Measurements from ENCODE around the gene FGB.
"Not testable (repeated sequence)": the region's sequence is repeated elsewhere in the genome, so short reads cannot be mapped to it uniquely, and the experiment has no call there.

FGB gene

DNA sequence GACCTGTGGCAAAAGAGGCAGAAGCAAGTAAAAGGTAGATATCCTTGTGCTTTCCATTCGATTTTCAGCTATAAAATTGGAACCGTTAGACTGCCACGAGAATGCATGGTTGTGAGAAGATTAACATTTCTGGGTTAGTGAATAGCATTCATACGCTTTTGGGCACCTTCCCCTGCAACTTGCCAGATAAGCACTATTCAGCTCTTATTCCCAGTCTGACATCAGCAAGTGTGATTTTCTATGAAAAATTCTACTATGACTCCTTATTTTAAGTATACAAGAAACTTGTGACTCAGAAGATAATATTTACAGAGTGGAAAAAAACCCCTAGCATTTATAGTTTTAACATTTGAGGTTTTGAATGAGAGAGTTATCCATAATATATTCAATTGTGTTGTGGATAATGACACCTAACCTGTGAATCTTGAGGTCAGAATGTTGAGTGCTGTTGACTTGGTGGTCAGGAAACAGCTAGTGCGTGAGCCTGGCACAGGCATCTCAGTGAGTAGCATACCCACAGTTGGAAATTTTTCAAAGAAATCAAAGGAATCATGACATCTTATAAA lies 3.9 kb downstream of the FGB start:
- DNase-seq: no peak

DNA sequence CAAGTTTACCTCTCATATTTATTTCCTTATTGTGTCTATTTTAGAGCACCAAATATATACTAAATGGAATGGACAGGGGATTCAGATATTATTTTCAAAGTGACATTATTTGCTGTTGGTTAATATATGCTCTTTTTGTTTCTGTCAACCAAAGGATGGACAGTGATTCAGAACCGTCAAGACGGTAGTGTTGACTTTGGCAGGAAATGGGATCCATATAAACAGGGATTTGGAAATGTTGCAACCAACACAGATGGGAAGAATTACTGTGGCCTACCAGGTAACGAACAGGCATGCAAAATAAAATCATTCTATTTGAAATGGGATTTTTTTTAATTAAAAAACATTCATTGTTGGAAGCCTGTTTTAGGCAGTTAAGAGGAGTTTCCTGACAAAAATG lies 6.2 kb downstream of the FGB start:
- no peak for DNase-seq

DNA sequence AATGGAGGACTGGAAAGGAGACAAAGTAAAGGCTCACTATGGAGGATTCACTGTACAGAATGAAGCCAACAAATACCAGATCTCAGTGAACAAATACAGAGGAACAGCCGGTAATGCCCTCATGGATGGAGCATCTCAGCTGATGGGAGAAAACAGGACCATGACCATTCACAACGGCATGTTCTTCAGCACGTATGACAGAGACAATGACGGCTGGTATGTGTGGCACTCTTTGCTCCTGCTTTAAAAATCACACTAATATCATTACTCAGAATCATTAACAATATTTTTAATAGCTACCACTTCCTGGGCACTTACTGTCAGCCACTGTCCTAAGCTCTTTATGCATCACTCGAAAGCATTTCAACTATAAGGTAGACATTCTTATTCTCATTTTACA lies 6.8 kb downstream of the FGB start:
- no peak for DNase-seq

DNA sequence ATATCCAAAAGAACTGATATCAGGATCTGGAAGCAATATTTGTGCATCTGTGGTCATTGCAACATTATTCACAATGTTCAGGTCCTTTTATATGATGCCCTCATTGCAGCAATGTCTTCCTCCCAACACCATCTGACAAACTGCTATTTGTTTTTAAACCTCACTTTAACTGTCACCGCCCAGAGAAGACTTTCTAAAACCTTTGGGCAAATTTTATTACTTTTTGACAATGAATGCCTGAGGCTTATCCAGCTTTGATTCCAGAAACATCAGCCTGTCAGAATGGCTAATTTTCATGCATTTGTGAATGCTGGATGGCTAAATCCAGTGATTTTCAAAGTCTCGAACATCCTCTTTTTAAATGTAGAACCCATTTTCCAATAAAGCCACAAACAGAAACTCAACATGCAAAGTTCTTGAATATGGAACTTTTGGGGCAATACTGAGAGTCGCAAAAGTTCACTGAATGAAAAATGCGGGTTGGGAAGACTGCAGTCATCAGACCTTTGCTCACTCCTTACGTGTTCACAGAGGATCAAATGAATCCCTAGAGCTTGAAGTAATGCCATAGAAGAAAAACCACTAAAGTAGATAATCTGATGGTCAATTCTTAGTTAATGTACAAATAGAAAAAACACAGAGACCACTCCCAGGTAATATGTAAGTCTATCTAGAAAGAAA lies 10.5 kb downstream of the FGB start:
- no peak for DNase-seq

DNA sequence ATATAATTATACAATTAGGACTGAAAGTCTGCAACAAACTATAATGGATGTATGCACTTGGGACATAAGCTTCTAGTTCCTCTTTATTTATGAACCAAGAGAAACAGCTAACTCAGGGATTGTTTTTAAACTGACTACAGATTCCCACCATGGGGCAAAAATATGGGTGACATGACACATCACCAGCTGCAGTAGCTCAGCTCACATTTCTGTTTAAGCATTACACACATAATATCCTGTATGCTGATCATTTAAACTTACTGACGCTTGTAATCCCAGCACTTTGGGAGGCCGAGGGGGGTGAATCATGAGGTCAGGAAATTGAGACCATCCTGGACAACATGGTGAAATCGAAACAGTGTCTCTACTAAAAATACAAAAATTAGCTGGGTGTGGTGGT lies 11.5 kb downstream of the FGB start:
- no peak for DNase-seq

DNA sequence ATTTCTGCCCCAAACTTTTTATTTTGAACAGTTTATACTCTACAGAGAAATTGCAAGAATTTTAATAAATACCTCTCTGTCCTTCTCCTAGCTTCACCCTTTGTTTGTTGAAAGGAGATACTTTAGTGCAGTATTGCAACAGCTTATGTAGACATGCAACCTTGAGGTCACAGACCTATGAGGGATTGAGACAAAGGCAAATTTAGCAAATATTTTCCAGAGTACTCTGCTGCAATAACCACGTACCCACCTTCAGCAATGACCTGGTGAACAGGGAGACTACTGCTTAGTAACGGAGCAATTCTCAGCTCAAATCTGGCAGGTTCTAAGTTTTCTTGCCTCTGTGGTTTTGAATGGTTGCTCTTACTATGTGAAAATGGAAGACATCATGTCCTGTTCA lies 14.5 kb downstream of the FGB start:
- DNase-seq: no peak

DNA sequence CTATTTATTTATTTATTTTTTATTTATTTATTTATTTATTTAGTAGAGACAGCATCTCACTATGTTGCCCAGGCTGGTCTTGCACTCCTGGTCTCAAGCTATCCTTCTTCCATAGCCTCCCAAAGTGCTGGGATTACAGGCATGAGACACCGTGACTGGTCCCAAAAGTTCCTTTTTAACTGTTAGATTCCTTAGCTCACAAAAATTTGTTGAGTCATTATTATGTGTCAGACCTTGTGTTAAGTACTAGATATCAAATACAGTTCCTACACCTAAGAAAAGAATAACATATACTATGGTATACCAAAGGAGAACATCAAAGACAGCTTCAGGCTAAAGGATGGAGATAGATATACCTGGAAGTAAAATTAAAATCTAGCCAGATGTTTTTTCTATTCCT lies 16.1 kb downstream of the FGB start:
- no peak for DNase-seq

DNA sequence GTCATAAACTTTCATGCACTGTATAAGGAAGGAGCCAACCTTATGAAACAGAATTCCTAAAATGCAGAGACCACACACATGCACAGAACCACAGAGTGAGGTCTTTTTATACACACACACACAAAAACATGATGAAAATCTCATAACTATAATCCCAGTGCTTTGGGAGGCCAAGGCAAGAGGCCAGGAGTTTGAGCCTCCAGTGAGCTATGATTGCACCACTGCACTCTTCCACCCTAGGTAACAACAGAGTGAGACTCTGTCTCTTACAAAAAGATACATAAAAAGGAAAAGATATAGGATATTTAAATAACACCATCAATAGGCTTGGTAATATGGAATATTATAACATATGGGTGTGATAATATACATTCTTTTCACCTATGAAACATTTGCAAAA lies 17.1 kb downstream of the FGB start:
- DNase-seq: no peak

DNA sequence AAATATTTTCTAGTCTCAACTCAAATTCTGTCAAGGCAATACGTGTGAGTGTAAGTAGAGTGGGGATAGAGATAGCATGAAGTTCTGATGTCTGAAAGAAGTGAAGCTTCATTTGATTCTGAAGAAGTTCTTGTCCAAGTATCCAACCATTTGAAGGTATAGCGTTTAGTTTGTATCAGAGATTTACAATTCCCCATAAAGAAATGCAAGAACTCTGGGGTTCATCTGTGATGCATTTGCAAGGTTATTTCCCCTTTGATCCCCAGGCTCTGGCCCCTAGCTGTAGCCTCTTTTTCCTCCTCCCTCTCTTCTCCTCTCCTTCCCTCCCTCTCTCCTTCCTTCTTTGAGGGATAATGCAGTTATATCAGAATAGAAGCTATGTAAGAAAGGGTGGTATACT lies 19.9 kb downstream of the FGB start:
- DNase-seq: no peak

DNA sequence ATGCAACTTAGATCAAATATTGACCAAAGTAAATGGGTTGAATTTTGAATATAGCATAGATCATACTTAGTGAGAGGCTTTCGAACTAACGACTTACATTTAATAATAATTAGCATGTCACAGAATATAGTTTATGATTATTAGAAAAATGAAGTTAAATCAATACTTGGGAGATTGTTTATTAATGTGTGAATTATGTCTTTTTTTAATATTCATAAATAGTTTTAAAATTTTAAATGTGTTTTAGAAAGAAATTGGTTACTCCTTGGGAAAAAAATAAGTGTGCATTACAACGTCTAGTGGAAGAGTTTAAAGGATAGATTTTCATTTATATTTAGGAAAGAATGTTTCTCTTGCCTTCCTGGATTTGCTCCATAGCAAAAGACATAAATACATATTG lies 20.4 kb downstream of the FGB start:
- DNase-seq: no peak

DNA sequence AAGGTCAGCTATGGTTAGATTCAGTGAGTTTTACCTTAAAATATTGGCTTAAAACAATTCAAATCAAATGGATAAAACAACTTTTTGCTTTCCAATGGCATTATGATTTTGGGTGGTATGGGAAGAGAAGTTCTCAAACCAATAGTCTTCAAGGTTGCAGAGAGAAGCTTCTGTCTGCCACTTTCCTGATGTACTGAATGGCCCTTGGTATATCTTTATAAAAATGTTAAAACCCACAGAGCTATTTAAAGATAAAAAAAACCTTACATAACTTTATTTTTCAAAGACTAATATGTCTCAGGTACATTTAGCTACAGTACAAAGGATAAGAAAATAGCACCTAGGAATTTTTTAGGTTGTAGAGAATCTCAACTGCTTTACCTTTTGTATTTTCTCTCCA lies 20.9 kb downstream of the FGB start:
- DNase-seq: no peak

DNA sequence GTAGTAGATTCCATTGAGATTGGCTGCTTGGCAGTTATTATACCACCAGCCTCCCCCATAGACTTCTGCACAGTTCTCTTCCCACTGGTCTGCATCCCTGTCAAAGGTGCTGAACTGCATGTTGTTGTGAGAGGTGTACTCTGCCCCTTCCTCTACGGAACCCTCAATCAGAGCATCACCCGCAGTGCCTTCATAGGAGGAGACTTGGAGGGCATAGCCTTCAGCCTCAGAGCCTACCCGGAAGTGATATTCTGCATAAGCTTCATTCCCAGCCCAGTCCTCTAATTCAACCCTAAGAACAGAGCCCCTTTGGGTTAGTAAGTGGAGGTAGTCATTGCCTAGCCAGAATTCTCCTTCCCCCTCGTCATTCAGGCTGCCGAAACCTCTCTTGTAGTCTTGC lies 21.4 kb downstream of the FGB start:
- no peak for DNase-seq

DNA sequence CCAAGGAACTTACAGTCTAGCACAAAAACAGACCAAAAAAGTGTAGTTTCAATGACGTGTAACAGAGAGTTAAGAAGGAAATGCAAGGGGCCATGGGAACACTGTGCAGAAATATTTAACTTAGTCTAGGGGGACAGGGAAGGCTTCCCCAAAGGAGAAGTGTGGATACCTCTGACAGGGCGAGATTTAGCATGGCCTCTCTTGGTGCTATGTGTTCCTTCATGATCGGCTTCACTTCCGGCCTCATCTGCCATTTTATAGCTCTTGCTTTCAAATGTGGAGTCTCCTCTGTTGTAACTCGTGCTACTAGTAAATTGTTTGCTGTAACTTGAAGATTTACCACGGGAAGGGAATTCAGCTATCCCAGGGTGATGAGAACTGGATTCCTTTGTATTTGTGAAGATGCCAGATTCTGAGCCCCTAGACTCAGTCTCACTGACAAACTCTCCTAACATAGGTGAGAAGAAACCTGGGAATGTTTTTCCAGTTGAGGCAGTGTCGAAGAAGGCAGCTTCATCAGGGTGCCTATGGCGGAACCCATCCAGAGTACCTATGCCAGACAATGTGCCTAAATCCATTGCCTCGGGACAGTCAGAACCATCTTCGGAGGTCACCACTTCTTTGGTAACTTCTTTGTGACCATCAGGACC lies 22.7 kb downstream of the FGB start:
- DNase-seq: no peak

DNA sequence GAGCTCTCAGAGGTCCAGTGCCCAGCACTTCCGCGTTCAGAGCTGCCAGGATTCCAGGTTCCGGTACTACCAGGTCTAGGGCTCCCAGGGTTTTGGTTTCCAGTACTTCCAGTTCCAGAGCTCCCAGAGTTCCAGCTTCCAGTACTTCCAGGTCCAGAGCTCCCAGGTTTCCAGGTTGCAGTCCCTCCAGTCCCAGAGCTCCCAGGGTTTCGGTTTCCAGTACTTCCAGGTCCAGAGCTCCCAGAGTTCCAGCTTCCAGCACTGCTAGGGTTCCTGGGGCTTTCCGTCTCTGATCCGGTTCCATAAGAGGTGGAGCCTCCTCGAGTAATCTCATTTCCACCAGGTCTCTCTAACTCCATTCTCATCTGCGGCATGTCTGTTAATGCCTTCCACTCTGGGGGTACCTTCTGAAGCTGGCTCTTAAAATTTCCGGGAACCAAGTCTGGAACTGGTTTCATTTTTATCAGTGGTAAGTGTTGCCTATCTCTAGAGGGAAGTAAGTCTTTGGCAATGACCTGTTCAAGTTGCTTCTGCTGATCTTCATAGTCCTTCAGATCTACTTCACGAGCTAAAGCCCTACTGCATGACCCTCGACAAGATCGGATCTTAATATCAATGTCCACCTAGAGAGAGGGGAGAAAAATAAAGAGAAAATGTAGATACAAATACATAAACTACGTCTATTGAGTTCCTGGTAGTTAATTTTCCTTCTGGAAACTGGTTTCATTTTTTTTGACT lies 23.7 kb downstream of the FGB start:
- no peak for DNase-seq

DNA sequence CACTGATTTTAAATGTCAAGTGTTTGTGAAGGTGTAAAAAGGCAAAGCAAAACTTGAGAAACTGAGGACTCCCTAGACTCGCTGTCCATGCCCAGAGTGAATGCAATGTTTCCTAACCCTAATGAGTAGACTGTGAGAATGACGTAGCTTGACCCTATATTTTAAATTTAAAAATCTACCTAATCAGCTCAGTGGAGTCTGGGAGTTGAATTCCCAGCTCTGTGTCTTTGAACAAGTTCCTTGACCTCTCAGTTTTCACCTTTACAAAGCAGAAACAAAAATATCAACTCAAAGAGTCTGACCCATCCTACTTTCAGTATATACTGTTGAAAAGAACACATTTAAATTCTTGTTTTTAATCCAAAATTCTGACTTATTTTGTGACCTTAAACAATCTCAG lies 25.4 kb downstream of the FGB start:
- no peak for DNase-seq

DNA sequence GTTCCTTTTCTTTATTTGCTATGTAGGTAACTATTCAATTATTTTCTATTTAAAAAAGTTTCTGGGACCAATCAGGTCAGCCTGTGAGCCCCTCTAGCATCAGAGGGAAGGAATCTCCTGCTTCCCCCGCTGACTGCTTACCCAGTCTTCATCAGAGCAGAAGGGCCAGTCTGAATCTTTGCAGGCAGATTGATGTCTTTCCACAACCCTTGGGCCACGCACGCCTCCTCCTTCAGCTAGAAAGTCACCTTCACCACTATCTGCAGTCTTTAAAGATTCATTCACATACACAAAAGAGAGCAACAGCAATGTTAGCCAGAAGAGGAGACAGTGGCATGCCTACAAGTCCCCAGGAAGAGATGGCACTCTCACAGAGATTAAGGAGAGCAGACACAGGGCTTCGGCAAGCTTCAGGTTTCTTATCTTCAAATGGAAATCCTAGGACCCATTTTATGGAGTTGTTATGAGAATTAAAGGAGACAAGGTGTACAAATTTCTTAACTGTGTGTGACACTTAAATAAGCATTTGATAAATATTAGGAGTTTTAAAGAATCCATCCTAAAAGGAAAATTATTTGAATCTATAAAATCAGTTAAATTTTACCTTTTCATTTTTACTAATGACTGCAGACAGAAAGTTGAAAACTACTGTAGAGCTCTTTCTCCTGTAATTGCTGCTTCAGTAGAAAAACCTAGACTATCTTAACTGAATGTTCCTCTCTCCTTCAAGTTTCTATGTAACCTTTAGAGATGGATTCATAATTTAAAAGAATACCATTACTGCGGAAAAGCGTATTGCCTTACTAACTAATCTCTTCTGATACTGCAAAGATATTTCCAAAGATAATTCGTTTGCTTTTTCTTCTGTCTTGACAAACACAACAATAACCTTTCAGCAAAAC lies 26.7 kb downstream of the FGB start:
- no peak for DNase-seq

DNA sequence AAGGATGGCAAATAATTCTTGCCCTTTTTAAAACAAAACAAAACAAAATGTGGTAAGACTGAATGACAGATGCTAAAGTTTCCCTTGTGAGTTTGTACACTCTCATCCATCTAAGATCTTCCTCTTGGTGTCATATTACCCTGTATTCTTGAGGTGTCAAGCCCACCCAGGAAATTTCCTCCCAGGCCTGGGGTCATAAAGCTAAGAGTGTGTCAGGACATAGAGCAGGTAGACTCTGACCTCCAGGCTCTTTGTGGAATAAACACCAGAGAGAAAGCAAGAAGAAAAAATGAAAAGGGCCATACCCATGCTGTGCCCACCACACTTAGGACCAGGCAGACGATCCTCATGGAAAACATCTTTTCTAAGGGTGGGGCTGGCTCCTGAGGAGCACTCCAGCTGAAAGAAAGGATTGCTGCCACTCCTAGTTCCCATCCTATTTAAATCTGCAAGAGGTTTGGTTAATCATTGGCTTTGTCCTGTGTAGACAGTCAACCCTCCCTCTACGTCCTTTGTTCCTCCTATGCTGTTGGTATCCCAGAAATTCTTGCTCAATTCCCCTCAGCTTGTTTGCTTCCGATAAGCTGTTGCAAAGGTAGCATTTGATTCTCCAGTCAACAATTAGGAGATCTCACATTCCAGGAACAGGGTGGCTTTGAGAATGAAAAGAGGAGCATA lies 27.7 kb downstream of the FGB start, which contains the start of gene FGA:
FGA (minus strand) TSS at position 414 of the 678 bp plus-strand sequence; CDS start at position 359, 55 bp downstream.
- no peak for DNase-seq

DNA sequence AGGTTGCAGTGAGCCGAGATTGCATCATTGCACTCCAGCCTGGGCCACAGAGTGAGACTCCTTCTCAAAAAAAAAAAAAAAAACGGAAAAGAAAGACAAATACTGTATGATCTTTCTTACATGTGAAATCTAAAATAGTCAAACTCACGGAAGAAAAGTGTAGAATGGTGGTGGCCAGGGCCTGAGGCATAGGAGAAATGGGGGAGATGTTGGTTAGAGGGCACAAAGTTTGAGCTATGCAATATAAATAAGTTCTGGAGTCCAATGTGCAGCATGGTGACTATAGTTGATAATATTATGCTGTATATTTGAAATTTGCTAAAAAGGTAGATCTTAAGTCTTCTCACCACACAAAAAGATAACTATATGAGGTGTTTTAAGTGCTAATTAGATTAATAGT lies 29.1 kb downstream of the FGB start:
- no peak for DNase-seq

DNA sequence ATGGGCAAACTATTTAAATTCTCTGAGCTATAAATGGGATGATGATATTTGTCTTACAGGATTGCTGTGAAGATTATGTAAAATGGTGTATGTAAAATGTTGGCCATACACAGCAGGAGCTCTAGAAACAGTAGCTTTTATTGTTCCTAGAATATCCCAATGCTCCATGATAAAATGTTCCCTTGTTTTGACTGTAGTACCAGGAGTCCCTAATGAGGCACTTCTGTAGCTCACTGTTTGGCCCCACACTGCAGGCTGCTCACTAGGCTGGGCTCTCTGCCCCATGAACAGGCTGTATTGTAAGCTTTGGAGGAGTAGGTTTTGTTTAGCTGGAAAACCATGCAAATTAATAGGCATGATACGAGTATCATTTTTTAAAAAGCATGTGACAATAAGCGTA lies 31.1 kb downstream of the FGB start:
- DNase-seq: no peak

DNA sequence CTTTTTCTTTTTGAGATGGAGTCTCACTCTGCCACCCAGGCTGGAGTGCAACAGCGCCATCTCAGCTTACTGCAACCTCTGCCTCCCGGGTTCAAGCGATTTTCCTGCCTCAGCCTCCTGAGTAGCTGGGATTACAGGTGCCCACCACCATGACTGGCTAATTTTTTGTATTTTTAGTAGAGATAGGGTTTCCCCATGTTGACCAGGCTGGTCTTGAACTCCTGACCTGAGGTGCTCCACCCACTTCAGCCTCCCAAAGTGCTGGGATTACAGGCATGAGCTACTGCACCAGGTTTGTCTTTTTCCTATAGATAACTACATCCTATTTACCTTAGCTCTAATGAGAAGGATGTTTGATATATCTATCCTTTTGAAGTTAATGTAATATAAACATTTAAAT lies 31.5 kb downstream of the FGB start:
- DNase-seq: not testable (repeated sequence)

DNA sequence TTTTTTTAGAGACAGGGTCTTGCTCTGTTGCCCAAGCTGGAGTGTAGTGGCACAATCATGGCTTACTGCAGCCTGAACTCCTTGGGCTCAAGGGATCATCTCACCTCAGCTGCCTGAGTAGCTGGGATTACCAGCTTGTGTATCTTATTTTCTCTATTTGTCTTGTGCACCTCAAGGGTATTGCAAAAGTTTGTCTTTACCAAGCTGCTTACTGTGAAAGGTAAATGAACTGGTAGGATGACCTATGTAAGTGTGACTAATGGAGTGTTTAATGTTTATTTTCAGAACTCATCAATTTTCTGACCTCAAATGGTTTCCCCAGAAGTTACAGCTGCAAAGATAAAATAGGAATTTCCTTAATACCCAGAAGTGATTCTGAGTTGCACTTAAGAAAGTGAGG lies 33.0 kb downstream of the FGB start:
- no peak for DNase-seq

DNA sequence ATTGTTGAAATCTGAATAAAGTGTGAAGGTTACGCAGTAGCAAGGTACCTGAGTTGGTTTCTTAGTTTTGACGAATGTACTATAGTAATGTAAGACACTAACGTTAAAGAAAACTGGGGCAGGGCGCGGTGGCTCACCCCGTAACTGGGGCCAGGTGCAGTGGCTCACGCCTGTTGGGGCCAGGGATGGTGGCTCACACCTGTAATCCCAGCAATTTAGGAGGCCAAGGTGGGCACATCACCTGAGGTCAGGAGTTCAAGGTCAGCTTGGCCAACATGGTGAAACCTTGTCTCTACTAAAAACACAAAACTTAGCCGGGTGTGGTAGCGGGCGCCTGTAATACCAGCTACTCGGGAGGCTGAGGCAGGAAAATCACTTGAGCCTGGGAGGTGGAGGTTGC lies 34.5 kb downstream of the FGB start:
- DNase-seq: not testable (repeated sequence)

Measured in NCI-H446 (cell line).